ENCODE results near the gene RAB11FIP3. TPM values are rescaled to one million over a fixed set of nuclear protein-coding genes. Genes with fewer than 3 reads are reported as not detected.

RAB11FIP3 gene
- total and polyA plus RNA-seq, 9 of the 15 experiments (the other 6 are each of a cell fraction or from before 2014, with no cell fraction given) = 0.46 to 13.1 (median 4.3) TPM

DNA sequence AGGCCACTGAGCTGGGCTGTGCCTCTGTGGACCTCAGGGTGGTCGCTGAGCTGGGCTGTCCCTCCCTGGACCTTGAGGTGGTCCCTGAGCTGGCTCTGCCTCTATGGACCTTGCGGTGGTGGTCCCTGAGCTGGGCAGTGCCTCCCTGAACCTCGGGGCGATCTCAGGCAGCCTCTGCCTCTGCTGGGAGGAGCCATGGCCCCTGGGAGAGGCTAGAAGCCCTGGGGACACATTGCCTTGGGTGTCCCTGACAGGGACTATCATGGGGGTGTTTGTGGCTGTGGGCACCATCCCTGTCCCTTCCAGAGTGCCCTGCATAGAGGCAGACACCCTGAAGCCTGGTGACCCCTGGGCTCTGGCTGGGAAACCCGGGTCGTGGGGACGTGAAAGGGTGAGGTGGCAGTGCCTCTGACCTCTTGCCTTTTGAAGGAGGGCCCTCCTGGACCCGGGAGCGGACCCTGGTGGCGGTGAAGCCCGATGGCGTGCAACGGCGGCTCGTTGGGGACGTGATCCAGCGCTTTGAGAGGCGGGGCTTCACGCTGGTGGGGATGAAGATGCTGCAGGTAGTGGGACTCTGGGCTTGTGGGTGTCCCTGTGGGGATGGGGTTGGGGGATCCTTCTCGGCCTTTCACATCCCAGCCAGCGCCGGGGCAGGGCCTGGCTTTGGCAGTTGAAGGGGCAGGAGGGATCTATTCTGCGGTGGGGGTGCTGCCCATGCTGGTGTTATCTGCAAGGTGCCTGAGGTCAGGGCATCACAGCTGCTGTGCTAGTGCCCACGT, 26.7 kb upstream of the RAB11FIP3 start (continued):
- no peak for TF ChIP-seq ATF6 (CRISPR knock-in tag; IDR thresholded peaks at IDR 0.05)
- TF ChIP-seq, protein P1, sequence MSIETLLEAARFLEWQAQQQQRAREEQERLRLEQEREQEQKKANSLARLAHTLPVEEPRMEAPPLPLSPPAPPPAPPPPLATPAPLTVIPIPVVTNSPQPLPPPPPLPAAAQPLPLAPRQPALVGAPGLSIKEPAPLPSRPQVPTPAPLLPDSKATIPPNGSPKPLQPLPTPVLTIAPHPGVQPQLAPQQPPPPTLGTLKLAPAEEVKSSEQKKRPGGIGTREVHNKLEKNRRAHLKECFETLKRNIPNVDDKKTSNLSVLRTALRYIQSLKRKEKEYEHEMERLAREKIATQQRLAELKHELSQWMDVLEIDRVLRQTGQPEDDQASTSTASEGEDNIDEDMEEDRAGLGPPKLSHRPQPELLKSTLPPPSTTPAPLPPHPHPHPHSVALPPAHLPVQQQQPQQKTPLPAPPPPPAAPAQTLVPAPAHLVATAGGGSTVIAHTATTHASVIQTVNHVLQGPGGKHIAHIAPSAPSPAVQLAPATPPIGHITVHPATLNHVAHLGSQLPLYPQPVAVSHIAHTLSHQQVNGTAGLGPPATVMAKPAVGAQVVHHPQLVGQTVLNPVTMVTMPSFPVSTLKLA (conservative IDR thresholded peaks at IDR 0.05) = no peak; a peak in 1 of 4 replicates
- no peak for TF ChIP-seq ZMIZ1 (IDR thresholded peaks at IDR 0.05; ENCODE audit: low read depth in 2 of 2, low read length in 2 of 2)
- TF ChIP-seq HMBOX1 (IDR thresholded peaks at IDR 0.05) = no peak
- TF ChIP-seq DNMT1 (IDR thresholded peaks at IDR 0.05) = no peak
- no peak for TF ChIP-seq PPARD (CRISPR knock-in tag; IDR thresholded peaks at IDR 0.05)
- 0 out of 2 replicates have a peak, but pooled peaks have one; percentile 20 for TF ChIP-seq CREM (IDR thresholded peaks at IDR 0.05; ENCODE audit: low read depth)
- no peak for TF ChIP-seq TARDBP (IDR thresholded peaks at IDR 0.05)
- no peak for TF ChIP-seq FOXP1 (CRISPR knock-in tag; IDR thresholded peaks at IDR 0.05)
- TF ChIP-seq ZKSCAN3 (CRISPR knock-in tag; IDR thresholded peaks at IDR 0.05) = no peak
- no peak for TF ChIP-seq CHAMP1 (IDR thresholded peaks at IDR 0.05)
- no peak for TF ChIP-seq IFI16 (CRISPR knock-in tag; IDR thresholded peaks at IDR 0.05)
- TF ChIP-seq JUNB (CRISPR knock-in tag; conservative IDR thresholded peaks at IDR 0.05) = no peak
- TF ChIP-seq ZNF280A (IDR thresholded peaks at IDR 0.05; ENCODE audit: low read depth, partially characterized antibody) = no peak
- TF ChIP-seq TAF9B (IDR thresholded peaks at IDR 0.05; ENCODE audit: partially characterized antibody) = no peak

Data from K562 (cell line).